Gastroesophageal sphincter (tissue), 3 donors: ENCODE data around the gene RABGEF1.
"Not testable (repeated sequence)": the region's sequence is repeated elsewhere in the genome, so short reads cannot be mapped to it uniquely, and the experiment has no call there.

Experiments used
- EP300 ChIP-seq: sonication (generic); formaldehyde crosslinking; IDR thresholded peaks from one replicate; pipeline ENCODE4 v1.6.1; 2017; ENCODE audit warnings: antibody characterized with exemption, mild to moderate bottlenecking
- POLR2A ChIP-seq, 2 donors: fragments of 450-650 bp; IDR thresholded peaks; one replicate each; pipeline ENCODE4 v1.6.1; 2017; ENCODE audit warnings: antibody characterized with exemption in 2 of 2, mild to moderate bottlenecking in 2 of 2, moderate library complexity in 1 of 2
- POLR2AphosphoS5 ChIP-seq: sonication (generic); formaldehyde crosslinking; IDR thresholded peaks from one replicate; pipeline ENCODE4 v1.6.1; 2017; ENCODE audit warnings: antibody characterized with exemption
- TF ChIP-seq, protein P1 (sequence below), 4 experiments: fragments of 200-600 bp in 2 of 4; fragments of 450-650 bp in 2 of 4; sonication (generic) in 1 of 4; IDR thresholded peaks; one replicate each; pipeline ENCODE4 v1.5.1; 2017 to 2019; ENCODE audit warnings: antibody characterized with exemption in 4 of 4, mild to moderate bottlenecking in 2 of 4, moderate library complexity in 2 of 4

DNA sequence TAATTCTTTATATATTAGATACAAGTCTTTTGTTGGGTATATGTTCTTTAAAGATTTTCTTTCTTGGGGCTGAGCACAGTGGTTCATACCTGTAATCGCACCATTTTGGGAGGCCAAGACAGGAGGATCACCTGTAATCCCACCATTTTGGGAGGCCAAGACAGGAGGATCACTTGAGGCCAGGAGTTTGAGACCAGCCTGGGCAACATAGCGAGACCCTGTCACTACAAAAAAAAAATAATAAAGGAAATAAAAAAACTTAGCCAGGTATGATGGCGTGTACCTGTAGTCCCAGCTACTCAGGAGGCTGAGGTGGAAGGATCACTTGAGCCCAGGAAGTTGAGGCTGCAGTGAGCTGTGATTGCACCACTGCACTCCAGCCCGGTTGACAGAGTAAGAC is 29.8 kb upstream of the RABGEF1 start:
- TF ChIP-seq, protein P1, sequence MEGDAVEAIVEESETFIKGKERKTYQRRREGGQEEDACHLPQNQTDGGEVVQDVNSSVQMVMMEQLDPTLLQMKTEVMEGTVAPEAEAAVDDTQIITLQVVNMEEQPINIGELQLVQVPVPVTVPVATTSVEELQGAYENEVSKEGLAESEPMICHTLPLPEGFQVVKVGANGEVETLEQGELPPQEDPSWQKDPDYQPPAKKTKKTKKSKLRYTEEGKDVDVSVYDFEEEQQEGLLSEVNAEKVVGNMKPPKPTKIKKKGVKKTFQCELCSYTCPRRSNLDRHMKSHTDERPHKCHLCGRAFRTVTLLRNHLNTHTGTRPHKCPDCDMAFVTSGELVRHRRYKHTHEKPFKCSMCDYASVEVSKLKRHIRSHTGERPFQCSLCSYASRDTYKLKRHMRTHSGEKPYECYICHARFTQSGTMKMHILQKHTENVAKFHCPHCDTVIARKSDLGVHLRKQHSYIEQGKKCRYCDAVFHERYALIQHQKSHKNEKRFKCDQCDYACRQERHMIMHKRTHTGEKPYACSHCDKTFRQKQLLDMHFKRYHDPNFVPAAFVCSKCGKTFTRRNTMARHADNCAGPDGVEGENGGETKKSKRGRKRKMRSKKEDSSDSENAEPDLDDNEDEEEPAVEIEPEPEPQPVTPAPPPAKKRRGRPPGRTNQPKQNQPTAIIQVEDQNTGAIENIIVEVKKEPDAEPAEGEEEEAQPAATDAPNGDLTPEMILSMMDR (IDR thresholded peaks at IDR 0.05) = not testable (repeated sequence)
- TF ChIP-seq EP300; POLR2AphosphoS5; POLR2A (IDR thresholded peaks at IDR 0.05): not testable (repeated sequence)
